ENCODE measurements around the gene INTS15. TPM values are rescaled to one million over a fixed set of nuclear protein-coding genes. Genes with fewer than 3 reads are reported as not detected.

INTS15 gene
- 19.0 and 23.3 TPM in 2 replicates for total RNA-seq

DNA sequence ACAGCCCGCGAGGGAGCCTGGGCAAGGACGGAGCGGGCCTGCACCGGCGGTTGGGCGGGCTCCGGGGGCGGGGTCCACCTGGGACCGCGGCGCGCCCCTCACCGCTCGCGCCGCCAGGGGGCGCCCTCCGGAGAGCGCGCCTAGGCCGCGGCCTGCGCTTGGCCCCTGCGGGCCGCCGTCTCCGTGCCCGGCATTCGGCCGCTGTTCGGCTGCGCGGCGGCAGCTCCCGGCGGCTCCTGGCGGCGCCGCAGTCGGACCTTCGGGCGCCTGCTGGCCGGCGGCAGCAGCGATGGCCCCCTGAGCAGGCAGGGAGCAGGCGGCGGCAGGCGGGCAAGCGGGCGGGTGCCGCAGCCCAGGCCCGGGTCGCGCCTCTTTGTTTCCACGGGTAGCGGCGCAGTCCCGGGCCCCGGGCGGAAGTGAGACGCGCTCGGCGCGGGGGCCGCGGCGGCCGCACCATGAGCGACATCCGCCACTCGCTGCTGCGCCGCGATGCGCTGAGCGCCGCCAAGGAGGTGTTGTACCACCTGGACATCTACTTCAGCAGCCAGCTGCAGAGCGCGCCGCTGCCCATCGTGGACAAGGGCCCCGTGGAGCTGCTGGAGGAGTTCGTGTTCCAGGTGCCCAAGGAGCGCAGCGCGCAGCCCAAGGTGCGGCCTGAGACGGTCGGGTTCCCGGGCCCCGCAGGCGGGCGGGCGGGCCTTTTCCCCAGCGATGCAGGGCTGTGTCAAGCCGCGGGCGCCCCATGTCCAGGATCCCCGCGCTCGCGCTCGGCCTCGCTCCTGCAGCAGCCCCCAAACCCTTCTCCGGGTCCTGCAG, at the start of gene INTS15:
TSS of gene INTS15 (plus strand) at position 193 of the 816 bp plus-strand sequence. CDS start at position 456, 263 bp downstream.

DNA sequence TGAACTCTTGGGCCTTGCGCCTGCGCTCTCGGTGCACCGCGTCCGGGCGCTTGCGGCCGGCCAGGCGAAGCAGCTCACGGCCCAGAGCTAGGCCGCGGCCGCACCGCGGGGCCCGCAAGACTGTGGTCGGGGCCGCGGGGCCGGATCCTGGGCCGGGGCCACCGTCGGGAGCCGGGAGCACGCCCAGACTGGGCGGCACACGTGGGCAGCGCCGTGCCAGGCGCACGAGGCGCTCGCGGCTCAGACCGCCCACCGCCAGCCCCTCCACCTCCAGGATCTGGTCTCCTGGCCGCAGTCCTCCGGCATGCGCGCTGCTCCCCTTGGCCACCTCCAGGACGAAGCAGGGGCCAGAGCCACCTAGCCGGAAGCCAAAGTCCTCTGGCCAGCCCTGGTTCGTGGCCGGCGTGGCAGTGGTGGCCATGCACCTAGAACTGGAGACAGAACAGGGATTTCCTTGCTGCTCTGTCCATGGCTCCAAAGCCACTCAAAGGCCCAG, 38.8 kb upstream of the INTS15 start, which contains the start of gene GRID2IP:
TSS of gene GRID2IP (minus strand) at position 446 of the 496 bp plus-strand sequence. CDS start at position 421, 25 bp downstream.

DNA sequence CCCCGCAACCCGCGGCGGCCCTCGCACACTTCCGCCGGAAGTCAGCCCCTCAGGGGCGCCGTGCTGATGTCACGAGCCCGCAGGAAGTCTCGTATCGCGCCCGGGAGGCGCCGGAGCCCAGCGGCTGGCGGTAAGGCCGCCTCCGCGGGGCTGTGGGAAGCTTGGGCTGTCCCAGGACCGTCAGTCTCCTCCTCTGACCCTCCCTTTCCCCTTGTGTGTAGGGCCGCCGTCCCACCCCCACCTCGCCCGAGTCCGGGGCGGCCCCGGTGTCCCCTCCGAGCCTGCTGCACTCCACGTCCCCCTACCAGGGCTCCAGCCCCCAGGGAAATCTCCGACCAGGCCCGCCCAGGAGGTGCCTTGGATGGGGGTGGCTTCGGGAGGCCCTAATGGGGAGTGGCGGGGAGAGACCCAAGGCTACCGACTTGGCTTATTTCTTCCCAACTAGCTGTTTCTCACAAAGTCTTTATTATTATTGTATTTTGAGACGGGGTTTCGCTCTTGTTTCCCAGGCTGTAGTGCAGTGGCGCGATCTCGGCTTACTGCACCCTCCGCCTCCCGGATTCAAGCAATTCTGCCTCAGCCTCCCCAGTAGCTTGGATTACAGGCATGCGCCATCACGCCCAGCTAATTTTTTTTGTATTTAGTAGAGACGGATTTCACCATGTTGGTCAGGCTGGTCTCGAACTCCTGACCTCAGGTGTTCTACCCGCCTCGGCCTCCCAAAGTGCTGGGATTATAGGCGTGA, 12.3 kb upstream of the INTS15 start, which contains the start of gene ZDHHC4:
TSS of gene ZDHHC4 (plus strand) at position 86 of the 745 bp plus-strand sequence. CDS start 3,108 bp downstream, outside the sequence.

DNA sequence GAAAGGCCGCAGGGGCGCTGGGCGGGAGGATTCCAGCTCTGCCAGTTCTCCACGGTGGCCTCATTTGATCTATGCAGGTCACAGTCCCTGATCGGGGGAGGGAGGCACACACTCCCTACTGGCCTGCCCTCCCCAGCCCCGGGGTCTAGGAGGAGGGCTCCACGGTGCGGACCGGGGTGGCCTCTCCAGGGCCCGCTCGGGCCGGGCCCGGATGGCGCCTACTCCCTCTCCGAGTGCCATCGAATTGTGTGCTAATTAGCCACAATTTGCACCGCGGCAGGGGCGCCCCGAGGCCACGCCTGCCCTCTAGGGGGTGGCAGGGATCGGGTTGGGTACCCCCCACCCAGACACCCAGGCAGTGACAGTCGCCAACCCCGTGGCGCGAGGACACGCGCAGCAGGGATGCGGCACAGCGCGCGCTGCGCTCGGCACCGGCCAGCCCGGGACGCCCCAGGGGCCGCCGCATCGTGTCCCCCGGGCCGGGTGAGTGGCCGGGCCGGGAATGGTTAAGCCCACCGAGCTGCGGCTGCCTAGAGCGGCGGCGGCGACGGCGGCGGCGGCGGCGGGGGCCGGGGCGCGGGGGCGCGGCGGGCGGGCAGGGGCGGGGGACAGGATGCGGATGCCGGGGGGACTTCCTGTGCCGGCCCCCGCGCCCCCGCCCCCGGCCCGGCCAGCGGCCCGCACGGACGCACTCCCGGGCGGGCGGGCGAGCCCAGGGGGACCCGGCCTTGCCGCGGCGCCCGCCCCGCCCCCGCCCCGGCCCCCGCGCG, 25.3 kb downstream of the INTS15 start, which contains the start of gene ZNF853:
TSS of gene ZNF853 (plus strand) at position 658 of the 770 bp plus-strand sequence. CDS start 565 bp downstream, outside the sequence.

DNA sequence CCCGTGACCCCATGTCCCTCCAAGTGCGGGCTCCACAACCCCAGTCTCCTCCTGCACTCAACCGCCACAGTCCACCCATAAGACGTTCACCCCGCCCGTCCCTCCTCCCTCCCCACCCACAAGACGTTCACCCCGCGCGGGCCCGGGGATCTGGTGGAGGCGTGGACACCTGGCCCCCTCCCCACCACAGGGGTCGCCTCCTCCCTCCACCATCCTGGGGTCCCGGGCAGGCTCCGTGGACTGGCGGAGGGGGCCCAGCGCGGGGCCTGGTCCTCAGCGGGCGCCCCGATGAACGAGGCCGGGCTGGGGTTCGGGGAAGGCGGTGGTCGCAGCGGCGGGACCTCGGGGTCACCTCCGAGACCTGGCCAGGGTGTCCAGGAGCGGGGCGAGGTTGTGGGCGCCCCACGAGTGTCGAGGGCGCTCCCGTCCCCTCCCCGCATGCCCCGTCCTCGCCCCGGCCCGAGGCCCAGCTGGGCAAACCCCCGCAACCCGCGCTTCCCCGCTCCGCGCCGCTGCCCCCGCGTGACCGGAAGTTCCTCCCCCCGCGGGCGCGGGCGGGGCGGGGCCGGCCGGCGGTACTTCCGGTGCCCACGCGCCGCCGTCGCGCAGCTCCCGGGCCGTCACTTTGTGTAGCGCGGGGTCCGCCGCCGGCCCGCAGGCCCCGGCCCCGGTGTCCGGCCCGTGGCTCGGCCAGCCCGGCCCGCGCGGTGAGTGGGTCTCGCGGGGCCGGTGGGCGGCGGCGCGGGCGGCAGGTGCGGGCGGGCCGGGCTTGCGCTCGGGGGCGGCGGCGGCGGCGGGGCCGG, 47.1 kb downstream of the INTS15 start, which contains the start of gene ZNF316:
TSS of gene ZNF316 (plus strand) at position 578 of the 803 bp plus-strand sequence. CDS start 5,092 bp downstream, outside the sequence.

Other genes with a start within 250 kb of the INTS15 start
- 11.8 and 20.2 TPM in 2 replicates for gene FAM220A, start 241.1 kb upstream of the INTS15 start, total RNA-seq
- 126 and 129 TPM in 2 replicates for gene RAC1, start 215.5 kb upstream of the INTS15 start, total RNA-seq
- 9.7 TPM in 2 replicates for gene DAGLB, start 142.1 kb upstream of the INTS15 start, total RNA-seq
- gene KDELR2, start 105.9 kb upstream of the INTS15 start, total RNA-seq = 205 and 231 TPM in 2 replicates
- gene GRID2IP, start 38.6 kb upstream of the INTS15 start, total RNA-seq = 0.08 TPM in 1 of 2 replicates, not detected in the other
- gene ZDHHC4, start 12.6 kb upstream of the INTS15 start, total RNA-seq = 64.4 and 72.1 TPM in 2 replicates
- 5.8 and 6.5 TPM in 2 replicates for gene ZNF853, start 25.6 kb downstream of the INTS15 start, total RNA-seq
- gene ZNF316, start 47.3 kb downstream of the INTS15 start, total RNA-seq = 11.1 and 12.0 TPM in 2 replicates
- gene ZNF12, start 116.9 kb downstream of the INTS15 start, total RNA-seq = 9.8 and 19.8 TPM in 2 replicates
- not detected in 2 replicates for gene RSPH10B2, start 164.1 kb downstream of the INTS15 start, total RNA-seq
- 6.6 and 40.0 TPM in 2 replicates for gene CCZ1B, start 236.3 kb downstream of the INTS15 start, total RNA-seq